Neural crest cell (in vitro differentiated cells): ENCODE measurements around the gene SMARCAL1. TPM values are rescaled to one million over a fixed set of nuclear protein-coding genes. Genes with fewer than 3 reads are reported as not detected.

ENCODE experiments used
- DNase-seq: peaks from one replicate; pipeline ENCODE4 v3.0.0; 2021; ENCODE audit warnings: low read depth, mixed read lengths, low spot score
- H3K27ac Mint-ChIP-seq: one replicate; pipeline ENCODE4 v1.8.0; 2021; ENCODE audit warnings: mild to moderate bottlenecking, mixed read lengths; ENCODE audit not compliant: unreplicated experiment
- H3K27me3 Mint-ChIP-seq: 2 replicates; pipeline ENCODE4 v1.8.0; 2021; ENCODE audit warnings: low read depth, mild to moderate bottlenecking, mixed read lengths
- H3K36me3 Mint-ChIP-seq: 2 replicates; pipeline ENCODE4 v1.8.0; 2021; ENCODE audit warnings: low read depth, mild to moderate bottlenecking, mixed read lengths
- H3K4me1 Mint-ChIP-seq: 2 replicates; pipeline ENCODE4 v1.8.0; 2021; ENCODE audit warnings: mixed read lengths
- H3K4me3 Mint-ChIP-seq: one replicate; pipeline ENCODE4 v1.8.0; 2021; ENCODE audit warnings: mild to moderate bottlenecking, mixed read lengths
- H3K9me3 Mint-ChIP-seq: 2 replicates; pipeline ENCODE4 v1.8.0; 2021; ENCODE audit warnings: mixed read lengths
- total RNA-seq: library from RNA; stranded (reverse); gene quantifications from 2 replicates; pipeline ENCODE4 v1.2.1, GENCODE V29; 2021
- TF ChIP-seq, protein P1 (sequence below): fragments of 200-600 bp; sonication (generic); conservative IDR thresholded peaks from 2 replicates; pipeline ENCODE4 v1.5.0; 2021; ENCODE audit warnings: antibody characterized with exemption, mild to moderate bottlenecking

SMARCAL1 gene
- total RNA-seq, 1 donor from 2014 or later, result 30.6 TPM

DNA sequence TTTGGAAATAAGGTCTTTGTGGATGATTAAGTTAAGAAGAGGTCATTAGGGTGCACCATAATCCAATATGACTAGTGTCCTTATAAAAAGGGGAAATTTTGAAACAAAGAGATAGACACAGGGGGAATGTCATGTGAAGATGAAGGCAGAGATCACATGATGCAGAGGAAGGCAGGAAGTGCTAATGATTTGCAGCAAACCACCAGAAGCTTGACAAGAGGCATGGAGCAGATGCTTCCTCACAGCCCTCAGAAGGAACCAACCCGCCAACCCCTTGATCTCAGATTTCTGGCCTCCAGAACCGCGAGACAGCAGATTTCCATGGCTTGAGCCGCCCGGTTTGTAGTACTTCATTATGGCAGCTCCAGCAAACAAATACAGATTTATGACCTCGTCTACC, 17.4 kb upstream of the SMARCAL1 start:
- DNase-seq, result no peak
- Mint-ChIP-seq H3K4me1 (peaks cover 5% of the 10 kb centered on the region), H3K27ac (no peak overlapping the region), H3K27me3 (no peaks in the 10 kb centered on the region), H3K9me3 (no peaks in the 10 kb centered on the region), H3K4me3 (no peak overlapping the region), H3K36me3 (no peaks in the 10 kb centered on the region)
- TF ChIP-seq, protein P1, sequence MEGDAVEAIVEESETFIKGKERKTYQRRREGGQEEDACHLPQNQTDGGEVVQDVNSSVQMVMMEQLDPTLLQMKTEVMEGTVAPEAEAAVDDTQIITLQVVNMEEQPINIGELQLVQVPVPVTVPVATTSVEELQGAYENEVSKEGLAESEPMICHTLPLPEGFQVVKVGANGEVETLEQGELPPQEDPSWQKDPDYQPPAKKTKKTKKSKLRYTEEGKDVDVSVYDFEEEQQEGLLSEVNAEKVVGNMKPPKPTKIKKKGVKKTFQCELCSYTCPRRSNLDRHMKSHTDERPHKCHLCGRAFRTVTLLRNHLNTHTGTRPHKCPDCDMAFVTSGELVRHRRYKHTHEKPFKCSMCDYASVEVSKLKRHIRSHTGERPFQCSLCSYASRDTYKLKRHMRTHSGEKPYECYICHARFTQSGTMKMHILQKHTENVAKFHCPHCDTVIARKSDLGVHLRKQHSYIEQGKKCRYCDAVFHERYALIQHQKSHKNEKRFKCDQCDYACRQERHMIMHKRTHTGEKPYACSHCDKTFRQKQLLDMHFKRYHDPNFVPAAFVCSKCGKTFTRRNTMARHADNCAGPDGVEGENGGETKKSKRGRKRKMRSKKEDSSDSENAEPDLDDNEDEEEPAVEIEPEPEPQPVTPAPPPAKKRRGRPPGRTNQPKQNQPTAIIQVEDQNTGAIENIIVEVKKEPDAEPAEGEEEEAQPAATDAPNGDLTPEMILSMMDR, result no peak

DNA sequence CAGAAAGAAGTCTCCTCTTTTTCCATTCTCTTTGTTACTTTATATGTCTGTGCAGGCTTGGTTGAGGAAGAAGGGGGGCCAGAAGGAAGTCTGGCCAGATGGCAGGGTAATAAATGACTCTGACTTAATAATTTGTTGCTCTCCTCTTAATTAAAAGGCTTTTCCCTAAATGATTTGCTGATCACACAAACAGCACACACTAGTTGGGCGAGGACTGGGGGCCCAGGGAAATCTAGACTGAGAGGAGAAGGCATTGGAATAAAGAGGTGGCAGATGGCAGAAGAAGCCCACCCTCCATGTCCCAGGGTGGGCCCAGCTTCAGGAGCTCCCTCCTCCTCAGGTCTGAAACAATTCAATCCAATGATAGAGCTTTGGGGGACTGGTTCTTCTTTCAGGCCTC, 12.7 kb upstream of the SMARCAL1 start:
- Mint-ChIP-seq H3K36me3 (no peaks in the 10 kb centered on the region), H3K27me3 (no peaks in the 10 kb centered on the region), H3K4me1 (peaks cover 7% of the 10 kb centered on the region), H3K4me3 (no peak overlapping the region), H3K27ac (no peak overlapping the region), H3K9me3 (no peaks in the 10 kb centered on the region)
- no peak for DNase-seq
- TF ChIP-seq, protein P1, result no peak

DNA sequence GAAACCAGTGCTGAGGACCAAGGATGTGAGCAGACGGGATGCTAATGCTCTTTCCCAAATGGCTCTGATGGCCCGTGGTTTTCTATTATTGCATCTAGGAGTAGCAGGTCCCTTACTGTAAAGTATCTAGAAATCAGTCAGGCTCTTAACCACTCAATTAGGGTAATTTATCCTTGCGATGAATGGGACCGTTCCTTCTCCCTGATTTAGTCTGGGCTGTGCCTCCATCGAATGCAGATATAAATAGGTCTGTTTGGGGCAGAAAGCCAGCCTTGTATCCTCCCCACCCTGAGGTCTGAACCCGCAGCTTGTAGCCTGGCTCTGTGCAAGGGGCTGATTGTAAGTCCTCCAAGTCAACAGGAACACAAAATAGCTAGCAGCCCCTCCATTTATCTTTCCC, 9.5 kb upstream of the SMARCAL1 start:
- TF ChIP-seq, protein P1, result no peak
- no peaks in the 10 kb centered on the region for H3K9me3 Mint-ChIP-seq
- H3K4me1 Mint-ChIP-seq, result peaks cover 13% of the 10 kb centered on the region
- no peak overlapping the region for H3K4me3 Mint-ChIP-seq
- no peaks in the 10 kb centered on the region for H3K27me3 Mint-ChIP-seq
- no peak for DNase-seq
- H3K36me3 Mint-ChIP-seq, result no peaks in the 10 kb centered on the region
- no peak overlapping the region for H3K27ac Mint-ChIP-seq

DNA sequence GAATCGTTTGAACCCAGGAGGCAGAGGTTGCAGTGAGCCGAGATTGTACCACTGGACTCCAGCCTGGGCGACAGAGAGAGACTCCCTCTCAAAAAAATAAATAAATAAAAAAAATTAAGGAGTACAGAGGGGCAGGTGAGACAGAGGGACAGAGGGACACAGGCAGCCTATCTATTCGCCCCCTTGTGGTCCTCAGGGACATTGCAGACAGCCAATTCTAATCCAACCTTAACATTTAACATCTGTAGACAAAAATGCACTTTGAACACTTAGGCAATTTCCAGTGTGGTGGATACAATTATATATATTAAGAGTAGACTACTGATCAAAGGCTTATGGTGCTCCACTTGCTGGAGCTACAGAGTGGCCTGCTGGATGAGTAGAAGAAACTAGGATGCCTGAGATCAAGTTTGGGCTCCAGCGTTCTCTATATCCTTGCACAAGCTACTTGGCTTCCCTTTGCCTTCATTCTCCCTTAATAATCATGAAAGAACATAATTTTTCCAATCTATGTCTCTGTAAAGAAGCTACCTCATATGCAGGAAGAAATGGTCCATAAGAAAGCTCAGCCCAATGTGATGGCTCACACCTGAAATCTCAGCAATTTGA, 8.2 kb upstream of the SMARCAL1 start:
- peak; percentile 22 for DNase-seq
- Mint-ChIP-seq H3K4me1 (peaks cover 22% of the 10 kb centered on the region), H3K27ac (no peak overlapping the region), H3K36me3 (no peaks in the 10 kb centered on the region), H3K27me3 (peaks cover 3% of the 10 kb centered on the region), H3K4me3 (no peak overlapping the region), H3K9me3 (no peaks in the 10 kb centered on the region)
- TF ChIP-seq, protein P1, result peak; percentile 79

DNA sequence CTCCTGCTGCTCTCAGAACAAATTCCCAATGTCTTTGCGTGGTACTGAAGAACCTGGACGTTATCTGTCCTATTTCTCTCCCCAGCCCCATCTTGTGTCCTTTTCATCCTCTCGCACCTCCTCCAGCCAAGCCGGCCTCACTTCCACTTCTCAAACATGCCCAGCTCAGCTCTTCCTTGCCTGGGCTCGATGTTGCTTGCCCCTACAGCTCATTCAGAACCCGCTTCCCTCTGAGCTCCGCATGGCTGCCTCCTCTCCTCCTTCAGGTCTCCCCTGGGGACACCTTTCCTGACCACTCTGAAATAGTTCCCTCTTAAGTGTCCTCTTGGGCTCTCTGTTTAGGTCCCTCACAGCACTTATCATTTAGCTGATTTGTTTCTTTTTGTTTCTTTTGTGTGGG, 6.7 kb upstream of the SMARCAL1 start:
- Mint-ChIP-seq H3K9me3 (no peaks in the 10 kb centered on the region), H3K4me3 (no peak overlapping the region), H3K27ac (no peak overlapping the region), H3K36me3 (no peaks in the 10 kb centered on the region), H3K27me3 (peaks cover 3% of the 10 kb centered on the region), H3K4me1 (peaks cover 22% of the 10 kb centered on the region)
- TF ChIP-seq, protein P1, result no peak
- DNase-seq, result no peak
